GM19324 (cell line): ENCODE results near the gene TTC29.
"Not testable (repeated sequence)": the region's sequence is repeated elsewhere in the genome, so short reads cannot be mapped to it uniquely, and the experiment has no call there.

ENCODE experiments used
- ATAC-seq: cut with Tn5 transposase; IDR thresholded peaks from one replicate; pipeline ENCODE4 v1.9.1; 2021; ENCODE audit warnings: mild to moderate bottlenecking, moderate library complexity; ENCODE audit not compliant: unreplicated experiment, low FRiP score

Gene TTC29

DNA sequence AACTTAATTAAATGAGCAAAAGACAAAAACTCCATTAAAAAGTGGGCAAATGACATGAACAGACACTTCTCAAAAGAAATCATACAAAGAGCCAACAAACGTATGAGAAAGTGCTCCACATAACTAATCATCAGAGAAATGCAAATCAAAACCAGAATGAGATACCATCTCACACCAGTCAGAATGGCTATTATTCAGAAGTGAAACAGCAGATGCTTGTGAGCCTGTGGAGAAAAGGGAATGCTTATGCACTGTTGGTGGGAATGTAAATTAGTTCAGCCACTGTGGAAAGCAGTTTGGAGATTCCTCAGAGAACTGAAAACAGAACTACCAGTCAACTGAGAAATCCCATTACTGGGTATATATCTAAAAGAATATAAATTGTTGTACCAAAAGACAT is 222.1 kb downstream of the TTC29 start:
- ATAC-seq: not testable (repeated sequence)

GRCh38 chr4:146709956-146710355 is 235.7 kb downstream of the TTC29 start:
- no peak for ATAC-seq

GRCh38 chr4:146699910-146700309 is 245.8 kb downstream of the TTC29 start:
- no peak for ATAC-seq

- no peak for ATAC-seq
Observed at GRCh38 chr4:146674829-146675570, 270.7 kb downstream of the TTC29 start.

DNA sequence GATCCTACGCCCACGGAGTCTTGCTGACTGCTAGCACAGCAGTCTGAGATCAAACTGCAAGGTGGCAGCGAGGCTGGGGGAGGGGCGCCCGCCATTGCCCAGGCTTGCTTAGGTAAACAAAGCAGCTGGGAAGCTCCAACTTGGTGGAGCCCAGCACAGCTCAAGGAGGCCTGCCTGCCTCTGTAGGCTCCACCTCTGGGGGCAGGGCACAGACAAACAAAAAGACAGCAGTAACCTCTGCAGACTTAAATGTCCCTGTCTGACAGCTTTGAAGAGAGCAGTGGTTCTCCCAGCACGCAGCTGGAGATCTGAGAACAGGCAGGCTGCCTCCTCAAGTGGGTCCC is 281.7 kb downstream of the TTC29 start:
- not testable (repeated sequence) for ATAC-seq

DNA sequence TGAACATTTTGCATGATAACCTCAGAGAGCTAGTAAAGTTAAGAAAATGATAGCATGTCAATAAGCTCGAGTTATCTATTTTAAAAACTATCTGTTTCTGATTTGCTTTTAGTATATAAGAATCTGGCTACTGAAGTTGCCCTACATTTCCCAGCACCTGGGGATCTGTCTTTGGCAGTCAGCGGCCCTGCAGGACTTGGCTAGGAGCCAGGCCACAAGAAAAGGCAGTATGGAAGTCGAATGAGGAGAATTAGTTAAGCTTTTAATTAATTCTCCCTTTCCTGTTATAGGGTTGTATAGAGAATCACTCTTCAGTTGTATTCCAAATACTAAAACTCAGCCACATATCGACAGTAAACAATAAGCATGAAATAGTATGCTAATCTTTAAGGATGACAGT is 284.3 kb downstream of the TTC29 start:
- ATAC-seq: no peak
